NCI-H1694 (cell line): Measurements from ENCODE around the gene SCN10A.
A peak's percentile ranks its signal among the peaks of the same experiment; 100 is the strongest.

ENCODE experiments used
- DNase-seq: peaks from one replicate; lab custom pipeline; 2025; lab: John Stamatoyannopoulos, UW

SCN10A gene

DNA sequence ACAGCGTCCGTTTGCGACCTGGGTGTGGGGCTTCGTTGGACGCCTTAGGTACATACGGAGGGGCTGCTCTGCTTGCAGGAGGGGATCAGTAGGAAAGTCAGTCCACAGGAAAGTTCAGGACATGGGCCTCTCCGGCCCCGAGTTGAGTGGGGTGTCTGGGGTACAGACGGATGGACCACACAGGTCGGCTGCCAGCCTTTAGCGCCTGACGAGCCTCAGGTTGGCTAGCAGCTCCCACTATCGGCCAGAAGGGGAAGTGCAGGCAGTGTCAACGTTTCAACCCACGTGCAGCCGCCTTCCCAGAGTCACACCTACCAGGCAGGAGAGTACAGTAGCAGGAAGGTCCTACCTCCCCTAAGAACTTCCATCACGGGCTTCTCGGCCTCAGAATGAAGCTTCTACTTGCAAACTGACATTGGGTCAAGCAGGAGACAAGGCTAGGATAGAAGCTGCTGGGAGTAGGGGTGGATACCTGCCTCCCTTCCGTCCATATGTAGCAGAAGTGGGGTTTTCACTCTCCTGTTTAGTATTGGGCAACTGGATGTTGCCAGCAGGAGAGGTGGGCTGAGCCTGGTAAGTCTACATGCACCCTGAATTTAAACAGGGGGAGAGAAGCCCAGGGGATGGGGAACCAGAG, 164.7 kb downstream of the SCN10A start:
- peak; percentile 14 for DNase-seq

DNA sequence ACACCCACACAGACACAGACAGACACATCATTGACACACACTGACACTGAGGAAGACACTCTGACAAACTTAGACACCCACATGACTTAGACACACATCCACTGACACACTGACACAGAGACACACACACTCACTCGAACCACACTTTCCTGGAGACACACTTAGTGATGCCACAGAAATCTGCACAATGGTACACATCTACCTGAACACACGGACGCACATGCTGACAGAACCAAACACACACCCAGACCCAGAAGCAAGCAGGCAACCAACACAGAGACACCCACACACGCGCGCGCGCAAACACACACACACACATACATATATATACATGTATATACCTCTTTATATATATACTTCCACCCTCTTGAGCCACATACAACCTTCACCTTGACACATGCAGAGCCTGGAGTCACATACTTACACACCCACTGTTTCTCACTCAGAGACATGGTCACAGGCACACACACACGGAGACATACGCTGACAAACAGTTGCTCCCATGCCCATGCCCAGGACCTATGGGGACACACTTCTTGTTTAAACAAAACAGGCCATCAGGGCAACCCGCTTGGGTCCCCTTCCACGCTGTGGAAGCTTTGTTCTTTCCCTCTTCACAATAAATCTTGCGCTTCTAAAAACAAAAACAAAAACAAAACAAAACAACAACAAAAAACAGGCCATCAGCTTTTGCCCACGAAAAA, 165.6 kb downstream of the SCN10A start:
- DNase-seq, result no peak

DNA sequence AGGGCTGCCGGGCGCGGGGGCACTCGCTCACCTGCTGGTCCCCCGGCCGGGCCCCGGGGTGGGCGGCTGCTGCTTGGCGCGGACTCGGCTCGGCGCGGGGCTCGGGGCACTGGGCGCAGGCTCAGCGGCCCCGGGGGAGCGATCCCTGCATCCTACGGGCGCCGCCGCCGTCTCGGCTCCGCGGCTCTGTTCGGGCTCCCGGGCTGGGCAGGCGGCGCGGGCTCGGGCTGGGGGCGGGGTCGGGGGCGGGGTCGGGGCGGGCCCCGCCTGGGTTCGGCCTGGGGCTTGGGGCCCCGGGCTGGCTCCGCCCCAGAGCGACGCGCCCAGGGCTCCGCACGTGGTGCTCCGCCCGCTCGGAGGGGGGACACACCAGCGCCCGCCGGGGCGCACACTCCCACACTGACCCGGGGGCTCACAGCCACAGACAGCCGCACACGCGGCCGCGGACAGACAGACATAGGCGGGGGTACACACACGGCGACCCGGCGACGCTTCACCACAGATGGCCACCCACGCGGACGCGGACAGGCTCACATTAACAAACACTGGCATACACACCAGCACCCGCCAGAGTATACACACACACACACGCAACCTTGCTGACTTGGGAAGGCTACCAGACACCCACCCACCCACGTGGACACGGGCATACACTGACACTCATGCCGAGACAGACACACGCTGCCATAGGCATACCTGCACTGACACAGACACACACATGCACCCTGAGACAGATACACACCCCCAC, 166.3 kb downstream of the SCN10A start, which contains the start of gene SCN5A:
TSS of gene SCN5A (minus strand) at position 188 of the 748 bp plus-strand sequence. CDS start 16,380 bp downstream, outside the sequence.
- DNase-seq, result no peak

DNA sequence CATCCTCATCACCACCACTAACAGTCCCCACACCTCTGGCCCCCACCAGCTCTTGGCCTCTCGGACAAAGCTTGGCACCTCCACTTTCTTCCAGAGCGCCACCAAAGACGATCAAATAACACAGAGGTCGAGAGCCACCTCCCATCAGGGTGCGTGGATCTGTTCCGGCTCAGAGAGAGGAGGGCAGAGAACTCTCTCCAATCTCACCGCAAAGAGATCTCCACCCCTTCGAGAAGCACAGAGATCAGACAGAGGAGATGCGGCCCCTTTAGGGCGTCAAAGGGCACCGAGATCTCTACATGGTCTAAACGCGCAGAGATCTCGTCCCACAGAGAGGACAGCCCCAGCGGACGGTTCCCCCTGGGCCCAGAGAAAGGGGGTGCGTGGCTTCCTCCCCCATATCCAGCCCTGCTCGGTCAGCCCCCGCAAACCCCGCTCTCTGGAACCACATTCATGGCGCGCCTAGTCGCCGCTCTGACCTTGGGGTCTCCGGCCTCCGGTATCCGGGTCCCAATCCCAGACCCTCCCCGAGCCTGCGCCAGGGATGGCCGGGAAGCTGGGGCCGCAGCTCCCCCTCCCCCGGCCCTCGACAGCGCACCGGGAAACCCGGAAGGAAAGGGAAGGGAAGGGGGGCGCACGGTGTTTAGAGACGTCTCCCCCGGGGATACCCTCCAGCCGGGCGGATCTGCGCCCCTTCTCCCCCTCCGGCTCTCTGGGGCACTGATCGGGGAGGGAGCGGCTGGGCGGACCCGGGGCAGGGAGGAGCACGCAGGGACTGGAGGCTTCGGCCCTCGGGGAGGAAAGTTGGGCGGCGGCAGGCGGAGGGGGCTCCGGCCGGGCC, 167.1 kb downstream of the SCN10A start:
- DNase-seq, result no peak

DNA sequence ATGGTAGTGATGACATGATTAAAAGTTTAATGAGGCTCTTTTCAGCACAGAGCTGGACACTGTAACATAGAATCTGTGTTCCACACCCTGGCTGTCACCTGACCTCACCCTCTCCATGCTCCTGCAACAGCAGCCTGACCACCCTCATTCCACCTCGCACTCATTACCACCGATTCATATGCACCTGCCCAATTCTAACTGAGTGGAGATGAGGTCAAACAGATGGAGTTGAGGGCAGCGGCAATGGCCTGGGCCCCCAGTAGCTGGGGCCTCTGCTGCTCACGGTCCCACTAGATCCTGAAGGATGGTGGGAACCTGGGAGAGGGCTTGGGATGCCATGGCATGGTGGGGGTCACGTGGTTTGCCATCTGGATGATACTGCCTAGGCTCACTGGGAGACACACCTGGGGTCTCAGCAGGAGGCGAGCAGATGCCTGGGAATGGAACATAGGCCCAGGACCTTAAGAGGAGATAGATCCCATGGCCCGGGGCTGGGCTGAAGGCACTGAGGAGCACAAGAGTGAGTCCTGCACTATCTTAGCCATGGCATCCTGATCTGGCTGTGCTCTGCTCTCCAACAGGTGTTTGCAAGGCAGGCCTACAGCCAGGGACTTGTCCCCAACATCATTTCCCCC, 167.9 kb downstream of the SCN10A start:
- no peak for DNase-seq

DNA sequence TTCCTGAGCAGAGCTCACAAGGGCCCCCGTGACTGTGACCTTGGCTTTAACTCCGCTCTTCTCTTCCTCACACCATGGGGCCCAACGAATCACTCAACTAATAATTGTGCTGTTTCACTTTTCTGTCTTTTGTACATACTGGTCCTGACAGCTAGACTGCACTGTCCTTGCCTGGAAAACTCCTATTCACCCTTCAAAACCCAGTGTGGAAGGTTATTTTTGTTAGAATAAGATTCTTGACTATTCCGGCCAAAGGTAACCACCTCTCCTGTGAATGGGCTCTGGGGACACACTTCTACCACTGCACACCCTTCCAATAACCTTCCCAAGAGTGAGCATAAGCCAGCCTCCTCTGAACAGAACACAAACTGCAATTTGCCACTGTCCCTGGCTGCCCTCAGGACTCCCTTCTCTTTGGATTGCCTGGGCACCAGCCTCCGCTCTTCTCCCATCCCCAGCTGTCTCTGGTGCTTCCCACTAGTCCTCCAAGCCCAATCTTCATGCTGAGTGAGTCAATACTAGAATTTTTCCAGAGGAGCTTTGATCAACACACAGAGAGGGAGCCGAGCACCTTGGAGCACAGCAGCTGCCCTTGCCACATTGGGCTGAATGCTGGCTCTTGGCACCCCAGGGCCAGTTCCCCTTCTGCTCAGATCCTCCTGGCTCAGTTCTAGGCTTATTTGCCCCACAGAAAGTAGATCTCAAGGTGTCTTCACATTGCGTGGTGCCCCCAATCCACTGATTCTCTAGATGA, 168.6 kb downstream of the SCN10A start:
- DNase-seq, result no peak
